CD14-positive monocyte (primary cell): Measurements from ENCODE around the gene NLRC3. TPM values are rescaled to one million over a fixed set of nuclear protein-coding genes. Genes with fewer than 3 reads are reported as not detected.

Experiments used
- DNase-seq, 3 donors: peaks; one replicate each; pipeline ENCODE4 v3.0.0-alpha.2; 2011 to 2022
- H2AFZ ChIP-seq: 2 replicates; pipeline ENCODE4 v1.6.0; 2012; ENCODE audit warnings: mild to moderate bottlenecking, low read depth, low read length, inconsistent platforms; ENCODE audit not compliant: insufficient read depth, poor library complexity, severe bottlenecking
- H3K27ac ChIP-seq, 2 donors: 1 replicate in 1 of 2; 2 replicates in 1 of 2; pipeline ENCODE4 v1.5.1; 2012 to 2013; ENCODE audit warnings: low read length in 2 of 2, control low read depth in 1 of 2, inconsistent platforms in 1 of 2, low read depth in 1 of 2, mild to moderate bottlenecking in 1 of 2
- H3K27me3 ChIP-seq, 2 donors: one replicate each; pipeline versions ENCODE4 v1.6.0 to v1.6.1; 2011 to 2013; ENCODE audit warnings: low read length in 2 of 2; ENCODE audit not compliant: control insufficient read depth in 2 of 2, insufficient read depth in 2 of 2
- H3K36me3 ChIP-seq, 2 donors: replicated peaks in 1 of 2; 1 replicate in 1 of 2; 2 replicates in 1 of 2; pipeline versions ENCODE4 v1.5.1 to v1.6.1; 2012 to 2013; ENCODE audit warnings: low read length in 2 of 2, control low read depth in 1 of 2, inconsistent platforms in 1 of 2, mild to moderate bottlenecking in 1 of 2; ENCODE audit not compliant: insufficient read depth in 2 of 2, control insufficient read depth in 1 of 2
- H3K4me1 ChIP-seq, 2 donors: 1 replicate in 1 of 2; 2 replicates in 1 of 2; pipeline versions ENCODE4 v1.5.1 to v1.6.1; 2012 to 2013; ENCODE audit warnings: low read length in 2 of 2, control low read depth in 1 of 2, inconsistent platforms in 1 of 2, mild to moderate bottlenecking in 1 of 2, moderate library complexity in 1 of 2; ENCODE audit not compliant: insufficient read depth in 2 of 2, control insufficient read depth in 1 of 2
- H3K4me2 ChIP-seq: replicated peaks from 2 replicates; pipeline ENCODE3; 2012; ENCODE audit warnings: low read length, moderate library complexity, mild to moderate bottlenecking; ENCODE audit not compliant: poor library complexity, severe bottlenecking; ENCODE audit errors: extremely low read depth
- H3K4me3 ChIP-seq, 3 experiments: fragments of 200-600 bp in 1 of 3; sonication (generic) in 1 of 3; replicated peaks in 1 of 3; 1 replicate in 2 of 3; 2 replicates in 1 of 3; pipeline ENCODE4 v1.5.1; 2011 to 2013; ENCODE audit warnings: low read length in 3 of 3, mild to moderate bottlenecking in 3 of 3, control low read depth in 2 of 3, low read depth in 2 of 3, inconsistent platforms in 1 of 3, moderate library complexity in 1 of 3
- H3K79me2 ChIP-seq: 2 replicates; pipeline ENCODE4 v1.6.0; 2012; ENCODE audit warnings: mild to moderate bottlenecking, control low read depth, inconsistent platforms, low read length, moderate library complexity; ENCODE audit not compliant: insufficient read depth
- H3K9ac ChIP-seq: 2 replicates; pipeline ENCODE4 v1.6.0; 2017; ENCODE audit warnings: low read length, mild to moderate bottlenecking; ENCODE audit not compliant: insufficient read depth, poor library complexity, severe bottlenecking
- H3K9me3 ChIP-seq, 2 donors: replicated peaks in 1 of 2; 1 replicate in 1 of 2; 2 replicates in 1 of 2; pipeline versions ENCODE4 v1.5.1 to v1.6.1; 2012 to 2013; ENCODE audit warnings: low read length in 2 of 2, control low read depth in 1 of 2; ENCODE audit not compliant: control insufficient read depth in 1 of 2, insufficient read depth in 1 of 2
- H4K20me1 ChIP-seq: 2 replicates; pipeline ENCODE4 v1.6.0; 2012; ENCODE audit warnings: mild to moderate bottlenecking, low read length, control low read depth, moderate library complexity; ENCODE audit not compliant: insufficient read depth
- H3K27ac Mint-ChIP-seq, 7 donors: one replicate each; pipeline ENCODE4 v1.8.0; 2020; ENCODE audit warnings: mild to moderate bottlenecking in 7 of 7, mixed read lengths in 7 of 7, moderate library complexity in 6 of 7, inconsistent platforms in 2 of 7
- H3K27me3 Mint-ChIP-seq, 3 donors: one replicate each; pipeline ENCODE4 v1.8.0; 2021 to 2022; ENCODE audit warnings: low read depth in 3 of 3, mild to moderate bottlenecking in 3 of 3, mixed read lengths in 3 of 3, moderate library complexity in 3 of 3, inconsistent platforms in 1 of 3
- H3K36me3 Mint-ChIP-seq, 2 donors: one replicate each; pipeline ENCODE4 v1.8.0; 2020; ENCODE audit warnings: mixed read lengths in 2 of 2, inconsistent platforms in 1 of 2, mild to moderate bottlenecking in 1 of 2
- H3K4me1 Mint-ChIP-seq: one replicate; pipeline ENCODE4 v1.8.0; 2020; ENCODE audit warnings: mild to moderate bottlenecking, mixed read lengths
- H3K4me3 Mint-ChIP-seq, 2 donors: one replicate each; pipeline ENCODE4 v1.8.0; 2020; ENCODE audit warnings: mild to moderate bottlenecking in 2 of 2, mixed read lengths in 2 of 2, moderate library complexity in 1 of 2
- H3K9me3 Mint-ChIP-seq, 7 donors: one replicate each; pipeline ENCODE4 v1.8.0; 2020 to 2022; ENCODE audit warnings: mixed read lengths in 7 of 7, mild to moderate bottlenecking in 6 of 7, moderate library complexity in 6 of 7, inconsistent platforms in 2 of 7
- WGBS: methylation state at CpG from one replicate; pipeline ENCODE4 v1.1.5; 2013; ENCODE audit warnings: missing lambda C conversion rate; ENCODE audit not compliant: insufficient coverage; 5-methylcytosine and 5-hydroxymethylcytosine counted together
- intact Hi-C, 2 donors: fragments of 100-400 bp; cut with micrococcal nuclease; formaldehyde crosslinking; loops; one replicate each; pipeline versions ENCODE4 v1.15.0 to v1.15.1; 2023
- polyA plus RNA-seq, 3 donors: library from polyadenylated mRNA; depleted of rRNA in 1 of 3; unstranded in 2 of 3; stranded (reverse) in 1 of 3; fragments of 300-500 nt in 2 of 3; fragments of >200 nt in 1 of 3; fragmentation: Illumina TruSeq in 2 of 3; gene quantifications; 1 replicate in 2 of 3; 2 replicates in 1 of 3; pipeline ENCODE4 v1.2.3, GENCODE V29; 2012 to 2021
- TF ChIP-seq, protein P1 (sequence below): fragments of 200-600 bp; IDR thresholded peaks from one replicate; pipeline ENCODE4 v1.8.0; 2022; ENCODE audit warnings: antibody characterized with exemption, mild to moderate bottlenecking

The NLRC3 gene
- polyA plus RNA-seq, 3 donors = 0.03 to 0.07 (median 0.06) TPM

DNA sequence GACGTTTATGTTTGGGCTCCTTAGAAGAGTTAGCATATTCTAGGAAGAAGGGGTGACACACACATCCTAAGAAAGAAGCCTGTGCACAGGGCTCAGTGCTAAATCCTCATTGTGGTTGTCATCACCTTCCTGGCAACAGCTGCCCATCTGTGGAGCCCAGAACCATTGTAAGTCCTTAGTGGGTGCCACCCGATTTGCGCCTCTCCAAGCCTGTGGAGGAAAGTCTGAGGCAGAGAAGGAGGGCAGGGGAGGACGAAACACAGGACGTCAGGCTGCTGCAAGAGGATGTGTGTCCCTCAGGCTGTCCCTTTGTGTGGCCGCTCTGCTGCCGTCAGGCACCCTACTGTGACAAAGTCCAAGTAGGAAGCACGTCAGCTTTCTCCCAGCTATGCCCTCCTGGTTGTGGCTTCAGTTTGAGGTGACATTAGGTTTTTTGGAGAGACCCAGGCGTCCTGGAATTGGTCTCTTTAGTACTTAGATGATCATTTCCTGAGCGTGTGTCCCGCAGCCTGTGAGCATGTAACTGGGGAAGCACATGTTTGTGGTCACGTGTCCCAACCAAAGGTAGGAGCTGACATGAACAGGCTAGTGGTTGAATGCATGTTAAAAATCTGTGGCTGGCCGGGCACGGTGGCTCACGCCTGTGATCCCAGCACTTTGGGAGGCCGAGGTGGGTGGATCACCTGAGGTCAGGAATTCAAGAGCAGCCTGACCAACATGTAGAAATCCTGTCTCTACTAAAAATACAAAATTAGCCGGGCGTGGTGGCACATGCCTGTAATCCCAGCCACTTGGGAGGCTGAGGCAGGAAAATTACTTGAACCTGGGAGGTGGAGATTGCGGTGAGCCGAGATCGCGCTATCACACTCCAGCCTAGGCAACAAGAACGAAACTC is 65.7 kb downstream of the NLRC3 start:
- no peak overlapping the region for H3K27ac ChIP-seq
- no peaks in the 10 kb centered on the region for H3K27me3 ChIP-seq
- no peaks in the 10 kb centered on the region for H3K27me3 Mint-ChIP-seq
- H3K4me3 Mint-ChIP-seq = no peak overlapping the region
- H3K9me3 ChIP-seq = no peaks in the 10 kb centered on the region
- peak overlapping the region in 1 of 7 donors; percentile 7 for H3K27ac Mint-ChIP-seq
- H3K4me3 ChIP-seq = no peak overlapping the region
- H3K4me1 ChIP-seq = no peaks in the 10 kb centered on the region
- no peaks in the 10 kb centered on the region for H3K79me2 ChIP-seq
- no peak overlapping the region for H3K4me2 ChIP-seq
- WGBS = 94% methylated on average over 16 of the region's 23 CpGs
- peaks cover 19 to 32% of the 10 kb centered on the region in 2 donors for H3K36me3 Mint-ChIP-seq
- no peak overlapping the region for H3K9ac ChIP-seq
- no peak overlapping the region for H2AFZ ChIP-seq
- no peaks in the 10 kb centered on the region for H4K20me1 ChIP-seq
- H3K36me3 ChIP-seq = peaks cover 0 to 14% of the 10 kb centered on the region in 2 donors
- intact Hi-C loops = no loop called here
- H3K4me1 Mint-ChIP-seq = peaks cover 2% of the 10 kb centered on the region
- TF ChIP-seq, protein P1, sequence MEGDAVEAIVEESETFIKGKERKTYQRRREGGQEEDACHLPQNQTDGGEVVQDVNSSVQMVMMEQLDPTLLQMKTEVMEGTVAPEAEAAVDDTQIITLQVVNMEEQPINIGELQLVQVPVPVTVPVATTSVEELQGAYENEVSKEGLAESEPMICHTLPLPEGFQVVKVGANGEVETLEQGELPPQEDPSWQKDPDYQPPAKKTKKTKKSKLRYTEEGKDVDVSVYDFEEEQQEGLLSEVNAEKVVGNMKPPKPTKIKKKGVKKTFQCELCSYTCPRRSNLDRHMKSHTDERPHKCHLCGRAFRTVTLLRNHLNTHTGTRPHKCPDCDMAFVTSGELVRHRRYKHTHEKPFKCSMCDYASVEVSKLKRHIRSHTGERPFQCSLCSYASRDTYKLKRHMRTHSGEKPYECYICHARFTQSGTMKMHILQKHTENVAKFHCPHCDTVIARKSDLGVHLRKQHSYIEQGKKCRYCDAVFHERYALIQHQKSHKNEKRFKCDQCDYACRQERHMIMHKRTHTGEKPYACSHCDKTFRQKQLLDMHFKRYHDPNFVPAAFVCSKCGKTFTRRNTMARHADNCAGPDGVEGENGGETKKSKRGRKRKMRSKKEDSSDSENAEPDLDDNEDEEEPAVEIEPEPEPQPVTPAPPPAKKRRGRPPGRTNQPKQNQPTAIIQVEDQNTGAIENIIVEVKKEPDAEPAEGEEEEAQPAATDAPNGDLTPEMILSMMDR = no peak
- no peak for DNase-seq
- H3K9me3 Mint-ChIP-seq = peaks cover 0 to 3% (median 0%) of the 10 kb centered on the region in 7 donors

DNA sequence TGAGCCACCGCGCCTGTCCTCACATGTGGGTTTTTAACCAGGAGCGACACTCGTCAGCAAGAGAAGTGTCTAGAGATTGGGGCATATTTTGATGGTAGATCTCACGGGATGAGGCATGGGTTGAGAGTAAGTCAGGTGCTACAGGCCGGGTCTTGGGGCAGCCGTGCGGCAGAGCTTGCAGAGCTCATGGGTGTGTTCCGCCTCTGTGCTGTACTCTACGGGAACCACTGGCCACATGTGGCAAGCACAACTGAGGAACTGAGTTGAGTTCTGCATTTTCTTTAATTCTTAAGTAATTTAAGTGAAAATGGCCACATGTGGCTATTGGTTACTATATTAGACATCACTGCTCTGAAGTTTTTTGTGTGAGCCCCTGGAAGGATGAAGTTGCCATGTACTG is 66.8 kb downstream of the NLRC3 start:
- Histone ChIP-seq H3K4me2 (no peak overlapping the region), H3K4me1 (no peaks in the 10 kb centered on the region), H3K9me3 (no peaks in the 10 kb centered on the region), H4K20me1 (no peaks in the 10 kb centered on the region), H3K9ac (no peak overlapping the region), H3K79me2 (no peaks in the 10 kb centered on the region), H2AFZ (no peak overlapping the region), H3K27me3 (no peaks in the 10 kb centered on the region), H3K36me3 (peaks cover 0 to 18% of the 10 kb centered on the region in 2 donors), H3K27ac (no peak overlapping the region), H3K4me3 (no peak overlapping the region)
- Mint-ChIP-seq H3K4me3 (no peak overlapping the region), H3K27me3 (peaks cover 0 to 2% (median 0%) of the 10 kb centered on the region in 3 donors), H3K27ac (peak overlapping the region in 1 of 7 donors; percentile 5), H3K36me3 (peaks cover 19 to 33% of the 10 kb centered on the region in 2 donors), H3K9me3 (peaks cover 0 to 3% (median 0%) of the 10 kb centered on the region in 7 donors), H3K4me1 (peaks cover 2% of the 10 kb centered on the region)
- no peak for DNase-seq
- intact Hi-C loops = no loop called here
- TF ChIP-seq, protein P1 = no peak
- WGBS = 76% methylated on average over 9 of the region's 10 CpGs
